HCT116 (cell line): ENCODE results near the gene C14orf132.

Experiments used
- CTCF ChIP-seq, 3 experiments: fragments of 200-600 bp in 1 of 3; sonication (generic) in 1 of 3; IDR thresholded peaks in 2 of 3; conservative IDR thresholded peaks in 1 of 3; 2 replicates each; pipeline ENCODE4 v1.5.1; 2012 to 2017; ENCODE audit warnings: low read depth in 2 of 3, low read length in 2 of 3, antibody characterized with exemption in 1 of 3, borderline replicate concordance in 1 of 3, control low read depth in 1 of 3, mild to moderate bottlenecking in 1 of 3, mixed read lengths in 1 of 3, mixed run types in 1 of 3, moderate library complexity in 1 of 3; ENCODE audit not compliant: insufficient read depth in 1 of 3
- FOSL1 ChIP-seq: IDR thresholded peaks from 2 replicates; pipeline ENCODE4 v1.6.1; 2012; ENCODE audit warnings: low read depth
- MAX ChIP-seq: IDR thresholded peaks from 2 replicates; pipeline ENCODE4 v1.6.1; 2012
- POLR2A ChIP-seq: IDR thresholded peaks from 2 replicates; pipeline ENCODE4 v1.7.0; 2011; ENCODE audit warnings: borderline replicate concordance; ENCODE audit not compliant: insufficient read depth, insufficient read length; ENCODE audit errors: extremely low read depth
- POLR2AphosphoS5 ChIP-seq: IDR thresholded peaks from 2 replicates; pipeline ENCODE4 v1.6.1; 2011; ENCODE audit warnings: mild to moderate bottlenecking, low read depth, low read length, moderate library complexity
- RAD21 ChIP-seq: IDR thresholded peaks from 2 replicates; pipeline ENCODE4 v1.6.1; 2012; ENCODE audit warnings: low read depth, mild to moderate bottlenecking
- ZNF274 ChIP-seq: fragments of 200-500 bp; sonication (Bioruptor generic); IDR thresholded peaks from 2 replicates; pipeline ENCODE4 v1.6.1; 2014; ENCODE audit warnings: mild to moderate bottlenecking, low read depth, low read length, inconsistent platforms
- TF ChIP-seq, protein P1 (sequence below): IDR thresholded peaks from 2 replicates; pipeline ENCODE4 v1.6.1; 2011; ENCODE audit warnings: mild to moderate bottlenecking, low read length, moderate library complexity; ENCODE audit not compliant: insufficient replicate concordance; ENCODE audit errors: extremely low read depth

- no peak for TF ChIP-seq ZNF274
- TF ChIP-seq CTCF (IDR thresholded peaks at IDR 0.05 in 2 of 3, conservative IDR thresholded peaks at IDR 0.05 in 1 of 3; ENCODE audit: borderline replicate concordance in 1 of 3, insufficient read depth in 1 of 3, low read depth in 2 of 3, low read length in 2 of 3), result no peak
- no peak for TF ChIP-seq POLR2A
- no peak for TF ChIP-seq FOSL1
- TF ChIP-seq POLR2AphosphoS5, result no peak
- TF ChIP-seq MAX, result no peak
- TF ChIP-seq, protein P1, sequence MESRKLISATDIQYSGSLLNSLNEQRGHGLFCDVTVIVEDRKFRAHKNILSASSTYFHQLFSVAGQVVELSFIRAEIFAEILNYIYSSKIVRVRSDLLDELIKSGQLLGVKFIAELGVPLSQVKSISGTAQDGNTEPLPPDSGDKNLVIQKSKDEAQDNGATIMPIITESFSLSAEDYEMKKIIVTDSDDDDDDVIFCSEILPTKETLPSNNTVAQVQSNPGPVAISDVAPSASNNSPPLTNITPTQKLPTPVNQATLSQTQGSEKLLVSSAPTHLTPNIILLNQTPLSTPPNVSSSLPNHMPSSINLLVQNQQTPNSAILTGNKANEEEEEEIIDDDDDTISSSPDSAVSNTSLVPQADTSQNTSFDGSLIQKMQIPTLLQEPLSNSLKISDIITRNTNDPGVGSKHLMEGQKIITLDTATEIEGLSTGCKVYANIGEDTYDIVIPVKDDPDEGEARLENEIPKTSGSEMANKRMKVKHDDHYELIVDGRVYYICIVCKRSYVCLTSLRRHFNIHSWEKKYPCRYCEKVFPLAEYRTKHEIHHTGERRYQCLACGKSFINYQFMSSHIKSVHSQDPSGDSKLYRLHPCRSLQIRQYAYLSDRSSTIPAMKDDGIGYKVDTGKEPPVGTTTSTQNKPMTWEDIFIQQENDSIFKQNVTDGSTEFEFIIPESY, result no peak
- TF ChIP-seq RAD21, result no peak
Observed at GRCh38 chr14:96011607-96012006, 27.6 kb upstream of the C14orf132 start.
